ENCODE data around the gene INIP.

The INIP gene

DNA sequence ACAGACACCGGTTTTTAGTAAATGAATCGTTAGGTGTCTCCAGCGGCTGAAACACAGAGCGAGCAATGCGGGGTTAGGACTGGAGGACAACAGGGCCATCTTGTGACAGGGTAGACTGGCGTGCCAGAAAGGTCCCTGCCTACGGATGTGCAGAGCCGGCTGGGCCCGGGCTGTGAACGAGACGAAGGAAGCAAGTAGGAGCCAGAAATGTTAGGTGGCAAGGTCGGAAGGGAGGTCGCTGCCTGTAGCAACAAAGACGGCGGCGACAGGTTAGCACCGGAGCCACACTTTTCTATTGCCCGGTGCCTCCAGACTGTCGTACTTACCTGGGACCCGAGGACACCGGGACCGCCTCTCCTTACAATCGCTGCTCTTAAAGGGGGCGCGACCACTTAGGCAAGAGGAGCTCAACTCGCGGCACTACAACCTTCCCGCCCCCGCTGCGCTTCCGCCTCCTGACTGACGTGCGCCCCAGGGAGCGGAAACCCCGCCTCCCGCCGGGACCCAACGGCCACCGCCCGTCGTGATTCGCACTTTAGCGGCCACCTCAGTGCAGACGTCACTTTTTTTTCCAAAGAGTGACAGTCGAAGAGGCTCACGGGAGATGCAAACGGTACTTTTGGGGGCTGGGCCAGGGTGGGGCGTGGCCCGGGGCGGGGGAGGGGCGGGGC, at the start of gene INIP:
Gene INIP (minus strand): TSS at position 457 of the 671 bp plus-strand sequence. CDS start 1,632 bp downstream, outside the sequence.
- peak within 1 kb of the TSS; percentile 66 for H3K9ac ChIP-seq
- no peak within 1 kb of the TSS for H3K4me3 ChIP-seq (IDR thresholded peaks at IDR 0.05; ENCODE audit: insufficient read depth, low read depth, low read length)
- H3K36me3 ChIP-seq (ENCODE audit: insufficient read depth): no peaks in the 10 kb centered on the region
- peaks cover 35% of the 10 kb centered on the region for H3K79me2 ChIP-seq (ENCODE audit: insufficient read depth, low read depth)
- H2AFZ ChIP-seq (ENCODE audit: low read depth): peak within 1 kb of the TSS; percentile 88
- no peaks in the 10 kb centered on the region for H3K27me3 ChIP-seq (ENCODE audit: insufficient read depth, low read depth)
- H3K4me1 ChIP-seq (ENCODE audit: low read depth, poor library complexity, severe bottlenecking): peaks cover 30% of the 10 kb centered on the region
- peak within 1 kb of the TSS; percentile 59 for H3K27ac ChIP-seq
- H3K4me2 ChIP-seq: peak within 1 kb of the TSS; percentile 82
- TF ChIP-seq CTCF (conservative IDR thresholded peaks at IDR 0.05; ENCODE audit: low read depth, low read length): no peak
- no peaks in the 10 kb centered on the region for H4K20me1 ChIP-seq (ENCODE audit: insufficient read depth)

DNA sequence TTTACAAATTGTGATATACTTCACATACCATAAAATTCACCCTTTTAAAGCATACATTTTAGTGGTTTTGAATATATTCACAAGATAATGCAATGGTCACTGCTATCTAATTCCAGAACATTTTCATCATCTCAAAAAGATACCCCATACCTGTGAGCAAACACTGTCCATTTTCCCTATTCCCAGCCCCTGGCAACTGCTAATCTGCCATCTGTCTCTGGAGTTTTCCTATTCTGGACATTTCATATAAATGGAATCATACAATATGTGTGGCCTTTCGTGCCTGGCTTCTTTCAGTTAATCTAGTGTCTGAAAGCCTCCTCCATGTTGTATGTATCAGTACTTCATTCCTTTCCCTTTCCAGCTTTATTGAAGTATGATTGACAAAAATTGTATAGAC, 47.4 kb upstream of the INIP start:
- no peak overlapping the region for H3K4me3 ChIP-seq (IDR thresholded peaks at IDR 0.05; ENCODE audit: insufficient read depth, low read depth, low read length)
- no peaks in the 10 kb centered on the region for H3K36me3 ChIP-seq (ENCODE audit: insufficient read depth)
- no peak overlapping the region for H3K4me2 ChIP-seq
- H3K27ac ChIP-seq: no peak overlapping the region
- no peaks in the 10 kb centered on the region for H3K4me1 ChIP-seq (ENCODE audit: low read depth, poor library complexity, severe bottlenecking)
- H4K20me1 ChIP-seq (ENCODE audit: insufficient read depth): no peaks in the 10 kb centered on the region
- no peak overlapping the region for H2AFZ ChIP-seq (ENCODE audit: low read depth)
- H3K9ac ChIP-seq: no peak overlapping the region
- no peak for TF ChIP-seq CTCF (conservative IDR thresholded peaks at IDR 0.05; ENCODE audit: low read depth, low read length)
- no peaks in the 10 kb centered on the region for H3K79me2 ChIP-seq (ENCODE audit: insufficient read depth, low read depth)
- H3K27me3 ChIP-seq (ENCODE audit: insufficient read depth, low read depth): no peaks in the 10 kb centered on the region

DNA sequence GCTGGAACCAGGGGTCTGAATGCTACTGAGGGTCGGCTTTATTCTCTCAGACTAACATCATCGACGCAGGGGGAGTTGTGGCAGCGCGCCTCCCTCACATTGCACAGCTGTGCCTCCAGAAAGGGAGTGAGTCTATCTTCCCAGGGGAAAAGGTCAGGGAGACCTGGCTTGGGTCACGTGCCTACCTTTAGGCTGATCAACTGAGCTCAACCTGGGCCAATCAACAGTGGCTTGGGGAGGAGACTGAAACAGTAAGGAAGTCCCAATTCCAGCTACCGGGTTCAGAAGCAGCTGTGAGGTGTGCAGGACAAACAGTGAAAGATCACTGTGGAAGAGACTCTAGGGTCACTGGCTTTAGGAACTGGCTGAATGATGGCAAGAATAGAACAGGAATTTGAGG, 46.9 kb upstream of the INIP start:
- Histone ChIP-seq H3K36me3 (ENCODE audit: insufficient read depth) (no peaks in the 10 kb centered on the region), H3K4me1 (ENCODE audit: low read depth, poor library complexity, severe bottlenecking) (no peaks in the 10 kb centered on the region), H3K4me3 (IDR thresholded peaks at IDR 0.05; ENCODE audit: insufficient read depth, low read depth, low read length) (no peak overlapping the region), H3K4me2 (no peak overlapping the region), H3K79me2 (ENCODE audit: insufficient read depth, low read depth) (no peaks in the 10 kb centered on the region), H3K9ac (no peak overlapping the region), H3K27ac (no peak overlapping the region), H2AFZ (ENCODE audit: low read depth) (no peak overlapping the region), H4K20me1 (ENCODE audit: insufficient read depth) (no peaks in the 10 kb centered on the region), H3K27me3 (ENCODE audit: insufficient read depth, low read depth) (no peaks in the 10 kb centered on the region)
- TF ChIP-seq CTCF (conservative IDR thresholded peaks at IDR 0.05; ENCODE audit: low read depth, low read length): no peak

DNA sequence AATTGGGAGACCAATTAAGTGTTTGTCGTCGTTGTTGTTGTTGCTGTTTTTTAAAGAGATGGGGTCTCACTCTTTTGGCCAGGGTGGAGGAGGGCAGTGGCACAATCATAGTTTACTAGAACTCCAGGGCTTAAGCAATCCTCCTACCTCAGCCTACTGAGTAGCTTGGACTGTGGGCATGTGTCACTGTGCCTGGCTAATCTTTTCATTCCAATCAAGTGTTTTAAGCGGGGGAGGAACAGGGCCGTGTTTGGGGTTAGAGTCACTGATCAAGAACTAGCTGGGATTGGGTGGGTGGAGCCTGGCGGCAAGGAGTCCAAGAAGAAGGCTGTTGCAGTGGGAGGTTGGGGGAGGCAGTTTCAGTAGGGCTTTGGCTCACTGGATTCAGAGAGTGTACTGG, 46.4 kb upstream of the INIP start:
- Histone ChIP-seq H3K4me1 (ENCODE audit: low read depth, poor library complexity, severe bottlenecking) (no peaks in the 10 kb centered on the region), H2AFZ (ENCODE audit: low read depth) (no peak overlapping the region), H3K36me3 (ENCODE audit: insufficient read depth) (no peaks in the 10 kb centered on the region), H4K20me1 (ENCODE audit: insufficient read depth) (no peaks in the 10 kb centered on the region), H3K4me2 (no peak overlapping the region), H3K79me2 (ENCODE audit: insufficient read depth, low read depth) (no peaks in the 10 kb centered on the region), H3K27ac (no peak overlapping the region), H3K4me3 (IDR thresholded peaks at IDR 0.05; ENCODE audit: insufficient read depth, low read depth, low read length) (no peak overlapping the region), H3K27me3 (ENCODE audit: insufficient read depth, low read depth) (no peaks in the 10 kb centered on the region), H3K9ac (no peak overlapping the region)
- no peak for TF ChIP-seq CTCF (conservative IDR thresholded peaks at IDR 0.05; ENCODE audit: low read depth, low read length)
